HG03060 (cell line): ENCODE measurements around the gene CACYBP.
A peak's percentile ranks its signal among the peaks of the same experiment; 100 is the strongest.
"Not testable (repeated sequence)": the region's sequence is repeated elsewhere in the genome, so short reads cannot be mapped to it uniquely, and the experiment has no call there.

Experiments
- ATAC-seq: cut with Tn5 transposase; IDR thresholded peaks from one replicate; pipeline ENCODE4 v1.9.1; 2021; ENCODE audit warnings: low read depth, moderate number of reproducible peaks; ENCODE audit not compliant: unreplicated experiment

Gene CACYBP

GRCh38 chr1:175002910-175003517, 3.3 kb downstream of the CACYBP start:
- no peak for ATAC-seq

GRCh38 chr1:175003521-175003920, 3.8 kb downstream of the CACYBP start:
- ATAC-seq, result no peak

DNA sequence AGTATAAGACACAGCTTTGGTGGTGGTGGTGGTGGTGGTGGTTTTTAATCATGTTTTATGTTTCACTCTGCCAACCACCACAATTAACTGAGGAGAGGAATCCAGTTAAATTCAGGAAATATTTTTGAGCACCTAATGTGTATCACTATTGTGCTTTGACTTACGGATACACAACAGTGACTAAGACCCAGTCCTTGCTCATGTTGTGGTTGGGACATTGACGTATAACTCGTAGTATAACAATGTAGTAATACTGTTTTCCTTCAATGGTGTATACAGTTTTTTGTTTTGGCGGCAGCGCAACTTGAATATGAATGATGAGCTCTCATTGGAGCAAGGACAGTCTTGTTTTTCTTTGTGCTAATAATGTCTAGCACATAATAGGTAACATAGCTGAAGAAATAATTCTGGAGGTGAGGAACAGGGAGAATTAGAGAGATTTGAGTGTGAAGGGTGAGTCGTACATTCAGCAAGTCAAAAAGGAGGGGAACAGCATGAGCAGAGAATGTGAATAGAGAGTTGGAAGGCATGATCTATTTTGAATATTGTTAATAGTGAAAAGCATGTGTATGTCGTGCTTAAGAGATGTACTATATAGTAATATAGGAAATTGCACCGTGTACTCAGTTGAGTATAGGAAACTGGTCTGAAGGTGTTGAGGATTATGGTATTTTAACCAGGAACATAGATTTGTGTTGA, 5.5 kb downstream of the CACYBP start:
- no peak for ATAC-seq

DNA sequence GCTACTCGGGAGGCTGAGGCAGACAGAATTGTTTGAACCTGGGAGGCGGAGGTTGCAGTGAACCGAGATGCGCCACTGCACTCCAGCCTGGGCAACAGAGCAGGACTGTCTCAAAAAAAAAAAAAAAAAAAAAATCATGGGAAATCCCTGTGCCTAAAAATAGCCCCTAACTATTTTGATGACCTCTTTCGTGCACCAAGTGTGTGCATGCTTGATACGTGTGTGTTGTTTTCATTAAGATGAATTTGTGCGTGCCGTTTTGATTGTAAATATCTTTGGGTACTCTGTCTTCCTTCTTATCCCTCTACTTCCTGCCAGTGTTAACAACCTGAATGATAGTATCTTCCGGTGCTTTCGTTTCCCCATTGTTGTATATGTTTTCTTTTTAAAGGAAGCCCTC, 9.8 kb downstream of the CACYBP start:
- no peak for ATAC-seq

DNA sequence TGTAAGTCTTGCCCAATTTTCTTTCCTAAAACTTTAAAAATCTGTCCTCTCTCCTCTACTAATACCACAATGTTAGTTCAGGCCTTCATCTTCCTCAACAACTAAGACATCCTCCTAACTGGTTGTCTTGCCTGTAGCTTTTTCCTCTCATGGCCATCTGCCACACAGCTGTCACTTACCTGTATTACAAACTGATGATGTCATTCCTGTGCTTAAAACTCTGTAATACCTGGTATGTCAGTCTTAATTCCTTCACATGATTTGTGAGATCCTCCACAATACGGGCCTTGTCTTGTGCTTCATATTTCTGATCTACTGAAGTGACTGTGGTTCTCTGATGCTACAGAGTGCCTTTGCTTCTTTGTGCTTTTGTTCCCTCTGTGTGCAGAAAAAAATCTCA, 13.7 kb downstream of the CACYBP start:
- ATAC-seq, result no peak

GRCh38 chr1:175015243-175015642, 15.5 kb downstream of the CACYBP start:
- ATAC-seq, result no peak

DNA sequence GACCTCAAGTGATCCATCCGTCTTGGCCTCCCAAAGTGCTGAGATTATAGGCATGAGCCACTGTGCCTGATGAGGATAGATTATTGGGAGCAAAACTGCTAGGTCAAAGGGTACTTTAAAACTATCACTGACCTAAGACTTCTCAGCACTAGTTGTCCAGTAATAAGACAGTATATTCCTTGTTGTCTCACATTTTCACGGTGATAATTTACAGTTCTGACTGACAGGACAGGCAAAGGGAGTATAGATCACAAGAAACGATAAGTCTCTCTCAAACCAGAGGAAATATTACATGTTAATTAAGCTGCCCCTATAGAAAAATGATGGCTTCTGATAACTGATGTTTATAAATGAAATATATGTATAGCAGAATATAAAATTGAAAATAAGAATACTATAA, 19.8 kb downstream of the CACYBP start:
- ATAC-seq, result no peak

DNA sequence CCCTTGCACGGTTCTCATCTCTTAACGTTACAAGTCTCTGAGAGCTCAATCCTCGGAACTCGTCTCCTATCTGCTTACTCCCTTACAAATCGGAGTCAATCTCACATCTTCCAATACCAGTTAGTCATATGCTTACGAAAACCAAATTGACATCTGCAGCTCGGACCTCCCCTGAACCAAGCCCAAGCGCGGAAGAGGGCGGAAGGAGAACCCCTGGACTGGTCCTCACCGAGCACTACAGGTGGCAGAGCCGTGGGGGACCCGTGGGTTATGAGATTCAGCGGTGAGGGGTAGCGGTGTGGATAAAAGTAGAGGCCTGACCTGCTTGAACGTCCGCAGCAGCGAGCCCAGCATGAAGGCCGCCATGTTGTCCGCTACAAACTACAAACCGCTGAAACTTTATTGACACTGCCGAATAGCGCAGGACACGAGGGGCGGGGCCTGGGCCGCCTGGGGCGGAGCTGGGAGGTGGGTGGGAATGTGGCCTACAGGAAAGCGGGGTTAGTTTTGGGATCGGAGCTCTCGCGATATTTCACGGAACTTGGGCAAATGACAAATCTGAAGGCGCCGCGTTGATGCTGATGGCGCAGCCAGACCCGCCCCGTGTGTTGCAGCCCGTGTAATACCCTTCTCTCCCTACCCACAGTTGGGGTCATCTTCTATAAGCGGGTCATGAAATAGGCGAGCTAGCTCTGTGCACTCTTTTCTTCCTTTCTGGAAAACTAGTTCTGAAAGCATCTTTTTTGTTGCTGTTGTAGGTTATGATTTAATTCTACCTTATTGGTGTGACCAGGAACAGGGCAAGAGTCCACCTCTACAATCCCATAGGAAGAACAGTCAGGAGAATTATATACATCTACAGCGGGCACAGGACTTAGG, 23.5 kb downstream of the CACYBP start, which contains the start of gene MRPS14:
Gene MRPS14 (minus strand): TSS at position 383 of the 879 bp plus-strand sequence. CDS start 17 bp downstream, at position 366.
- ATAC-seq, result peak; percentile 86

DNA sequence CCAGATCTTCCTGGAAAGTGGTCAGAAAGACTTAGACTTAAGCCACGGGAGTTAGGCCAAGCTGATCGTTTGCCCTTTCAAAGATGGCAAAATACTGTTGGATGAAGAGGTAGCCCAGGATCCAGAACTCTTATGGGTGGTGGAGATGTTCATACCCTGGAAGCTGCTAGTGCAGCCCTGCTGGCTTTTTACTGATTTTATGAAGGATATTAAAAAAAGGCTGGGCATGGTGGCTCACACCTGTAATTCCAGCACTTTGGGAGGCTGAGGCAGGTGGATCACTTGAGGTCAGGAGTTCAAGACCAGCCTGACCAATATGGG, 24.1 kb downstream of the CACYBP start:
- not testable (repeated sequence) for ATAC-seq

GRCh38 chr1:175024773-175025172, 25.0 kb downstream of the CACYBP start:
- no peak for ATAC-seq

GRCh38 chr1:175033953-175034352, 34.2 kb downstream of the CACYBP start:
- no peak for ATAC-seq

DNA sequence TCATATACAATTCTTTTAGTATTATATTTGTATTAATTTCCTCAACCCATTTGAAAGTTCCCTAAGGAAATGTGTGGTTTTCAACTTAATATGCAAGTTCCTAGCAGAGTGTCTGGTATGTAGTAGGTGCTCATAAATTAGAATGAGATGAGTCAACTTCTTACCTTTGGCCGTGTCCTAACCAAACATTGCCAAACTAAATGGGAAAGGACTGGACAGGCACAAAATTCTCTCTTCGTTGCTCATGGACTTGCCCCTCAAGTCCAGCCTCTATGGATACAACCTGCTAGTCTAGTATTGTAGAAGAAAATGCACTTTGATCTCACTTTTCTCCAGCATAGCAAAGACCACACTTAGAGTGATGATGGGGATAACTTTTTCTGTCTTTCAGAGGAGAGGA, 35.0 kb downstream of the CACYBP start:
- no peak for ATAC-seq

- ATAC-seq, result no peak
Measured at GRCh38 chr1:175035865-175036264, 36.1 kb downstream of the CACYBP start.

GRCh38 chr1:175036476-175036875, 36.7 kb downstream of the CACYBP start:
- ATAC-seq, result no peak

DNA sequence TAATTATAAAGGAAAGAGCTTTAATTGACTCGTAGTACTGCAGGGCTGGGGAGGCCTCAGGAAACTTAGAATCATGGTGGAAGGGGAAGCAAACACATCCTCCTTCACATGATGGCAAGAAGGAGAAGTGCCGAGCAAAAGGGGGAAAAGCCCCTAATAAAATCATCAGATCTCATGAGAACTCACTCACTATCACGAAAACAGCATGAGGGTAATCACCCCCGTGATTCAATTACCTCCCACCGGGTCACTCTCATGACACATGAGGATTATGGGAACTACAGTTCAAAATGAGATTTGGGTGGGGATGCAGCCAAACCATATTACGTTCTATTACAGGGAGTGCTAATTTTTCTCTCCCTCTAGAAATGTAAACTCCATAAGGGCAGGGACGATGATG, 37.7 kb downstream of the CACYBP start:
- ATAC-seq, result no peak

DNA sequence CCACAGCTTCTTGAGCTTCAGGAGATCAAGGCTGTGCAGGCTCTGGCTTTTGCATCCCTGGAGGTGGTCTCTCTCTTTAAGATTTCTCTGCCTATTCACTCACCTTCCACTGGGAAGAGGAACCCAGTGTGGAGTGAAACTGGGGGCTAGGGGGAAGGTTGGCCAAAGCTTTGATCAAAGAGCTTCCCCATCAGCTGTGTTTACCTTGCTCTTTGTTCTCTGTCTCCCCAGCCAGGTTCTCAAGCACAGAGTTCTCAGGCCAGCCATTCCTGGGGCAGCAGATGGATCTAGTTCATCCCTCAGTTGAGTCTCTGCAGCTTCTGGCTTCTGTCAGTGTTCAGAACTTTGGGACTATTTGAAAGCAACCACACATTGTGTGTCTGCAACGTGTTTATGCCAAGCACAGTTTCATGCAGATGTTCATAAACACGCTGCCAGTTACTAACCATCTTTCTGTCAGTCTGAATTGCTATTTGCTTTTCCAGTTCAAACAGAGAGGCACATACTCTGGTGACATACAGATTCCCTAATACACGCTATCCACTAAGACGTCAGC, 40.7 kb downstream of the CACYBP start:
- no peak for ATAC-seq

DNA sequence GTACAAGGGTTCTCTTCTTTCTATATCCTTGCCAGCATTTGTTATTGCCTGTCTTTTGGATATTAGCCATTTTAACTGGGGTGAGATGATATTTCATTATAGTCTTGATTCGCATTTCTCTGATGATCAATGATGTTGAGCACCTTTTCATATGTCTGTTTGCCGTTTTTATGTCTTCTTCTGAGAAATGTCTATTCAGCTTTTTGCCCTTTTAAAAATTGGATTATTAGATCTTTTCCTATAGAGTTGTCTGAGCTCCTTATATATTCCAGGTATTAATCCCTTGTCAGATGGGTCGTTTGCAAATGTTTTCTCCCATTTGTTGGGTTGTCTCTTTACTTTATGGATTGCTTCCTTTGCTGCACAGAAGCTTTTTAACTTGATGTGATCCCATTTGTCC, 42.9 kb downstream of the CACYBP start:
- ATAC-seq, result no peak

DNA sequence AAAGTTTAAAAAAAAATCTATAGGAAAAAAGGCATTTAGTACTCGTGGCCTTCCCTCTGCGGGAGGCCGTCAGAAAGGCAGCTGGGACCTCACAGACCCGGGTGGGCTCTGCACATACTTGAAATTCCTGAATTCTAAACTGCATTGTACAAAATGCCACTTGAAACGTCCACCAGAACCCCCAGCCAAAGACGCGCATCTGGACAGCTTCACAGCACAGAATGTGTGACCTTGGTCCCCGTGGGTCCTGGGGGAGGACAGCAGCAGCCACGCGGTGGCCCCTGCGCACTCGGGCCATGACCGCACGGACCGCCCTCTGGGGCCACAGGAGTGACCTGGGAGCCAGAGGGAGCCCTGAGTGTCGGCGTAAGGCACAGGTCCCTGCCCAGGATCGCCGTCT, 44.1 kb downstream of the CACYBP start:
- ATAC-seq, result no peak

- not testable (repeated sequence) for ATAC-seq
Measured at GRCh38 chr1:175044591-175044990, 44.8 kb downstream of the CACYBP start.

DNA sequence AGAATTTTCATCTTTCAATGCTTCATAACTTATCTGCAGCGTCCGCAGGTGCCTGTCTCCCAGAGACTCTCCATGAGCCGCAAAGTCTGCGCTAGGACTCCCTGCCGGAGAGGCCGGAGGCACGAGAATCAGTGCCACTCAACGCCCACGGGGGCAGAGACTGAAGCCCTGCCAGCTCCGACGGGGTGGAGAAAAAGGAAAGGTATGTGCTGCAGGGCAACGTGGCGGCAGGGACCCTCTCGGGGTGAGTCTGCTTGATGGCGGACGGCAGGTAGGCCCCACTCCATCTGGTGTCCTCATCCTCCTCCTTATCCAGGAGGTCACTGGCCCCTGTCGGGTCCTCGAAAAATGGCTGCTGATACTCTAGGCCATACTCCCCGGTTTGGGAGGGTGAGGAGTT, 45.4 kb downstream of the CACYBP start:
- no peak for ATAC-seq

- ATAC-seq, result no peak
Measured at GRCh38 chr1:175045519-175045918, 45.8 kb downstream of the CACYBP start.
